SK-N-SH (cell line): ENCODE results near the gene PRKCA. TPM values are rescaled to one million over a fixed set of nuclear protein-coding genes. Genes with fewer than 3 reads are reported as not detected.

Experiments
- CTCF ChIA-PET: fragments of 300-600, 350-600 bp; formaldehyde crosslinking; extraction: SDS; loops from one replicate; lab custom pipeline; 2021; lab: Yijun Ruan, JAX
- POLR2A ChIA-PET: fragments of 350-600 bp; sonication (Branson Sonifier 250); formaldehyde crosslinking; extraction: SDS; loops from one replicate; lab custom pipeline; 2020; ENCODE audit warnings: antibody characterized with exemption, inconsistent platforms; lab: Yijun Ruan, JAX
- DNase-seq: peaks from one replicate; pipeline ENCODE4 v3.0.0; 2012
- H2AFZ ChIP-seq: fragments of 200-600 bp; sonication (generic); 2 replicates; pipeline ENCODE4 v1.8.1; 2016; ENCODE audit warnings: antibody characterized with exemption, mild to moderate bottlenecking, low read depth
- H3F3A ChIP-seq: fragments of 200-600 bp; sonication (generic); replicated peaks from 2 replicates; pipeline ENCODE3; 2016; ENCODE audit warnings: antibody characterized with exemption, mild to moderate bottlenecking; ENCODE audit not compliant: insufficient read depth
- H3K27ac ChIP-seq, 2 experiments: fragments of 200-500 bp in 1 of 2; fragments of 200-600 bp in 1 of 2; sonication (Bioruptor generic) in 1 of 2; sonication (generic), shearing (Covaris generic) in 1 of 2; 2 replicates each; pipeline versions ENCODE4 v1.5.1 to v1.6.1; 2014 to 2016; ENCODE audit warnings: low read depth in 2 of 2, inconsistent platforms in 1 of 2, low read length in 1 of 2, mild to moderate bottlenecking in 1 of 2, mixed read lengths in 1 of 2
- H3K27me3 ChIP-seq: fragments of 200-600 bp; sonication (generic), shearing (Covaris generic); 2 replicates; pipeline ENCODE4 v1.6.1; 2016; ENCODE audit warnings: mixed run types; ENCODE audit not compliant: insufficient read depth
- H3K36me3 ChIP-seq, 2 experiments: fragments of 200-500 bp in 1 of 2; fragments of 200-600 bp in 1 of 2; sonication (Bioruptor generic) in 1 of 2; sonication (generic) in 1 of 2; replicated peaks in 1 of 2; 2 replicates each; pipeline versions ENCODE3 to v1.5.1; 2014 to 2016; ENCODE audit warnings: low read length in 1 of 2, mild to moderate bottlenecking in 1 of 2; ENCODE audit not compliant: insufficient read depth in 2 of 2, control insufficient read depth in 1 of 2
- H3K4me1 ChIP-seq, 2 experiments: fragments of 200-500 bp in 1 of 2; fragments of 200-600 bp in 1 of 2; sonication (Bioruptor generic) in 1 of 2; sonication (generic), shearing (Covaris generic) in 1 of 2; 2 replicates each; pipeline versions ENCODE4 v1.5.1 to v1.6.1; 2014 to 2016; ENCODE audit warnings: low read depth in 1 of 2, low read length in 1 of 2, mixed run types in 1 of 2; ENCODE audit not compliant: insufficient read depth in 2 of 2, control insufficient read depth in 1 of 2
- H3K4me2 ChIP-seq: fragments of 200-600 bp; sonication (generic), shearing (Covaris generic); 2 replicates; pipeline ENCODE4 v1.6.1; 2017; ENCODE audit warnings: mixed run types
- H3K4me3 ChIP-seq, 2 experiments: fragments of 200-500 bp in 1 of 2; fragments of 200-600 bp in 1 of 2; sonication (Bioruptor generic) in 1 of 2; sonication (generic), shearing (Covaris generic) in 1 of 2; 2 replicates each; pipeline versions ENCODE4 v1.5.1 to v1.8.1; 2014 to 2016; ENCODE audit warnings: low read depth in 2 of 2, inconsistent platforms in 1 of 2, low read length in 1 of 2, mild to moderate bottlenecking in 1 of 2, mixed read lengths in 1 of 2, moderate library complexity in 1 of 2
- H3K79me2 ChIP-seq: fragments of 200-600 bp; sonication (generic); 2 replicates; pipeline ENCODE4 v1.8.1; 2017; ENCODE audit warnings: mild to moderate bottlenecking; ENCODE audit not compliant: insufficient read depth
- H3K9ac ChIP-seq: fragments of 200-600 bp; sonication (generic); 2 replicates; pipeline ENCODE4 v1.6.1; 2017; ENCODE audit warnings: mixed run types
- H3K9me2 ChIP-seq: fragments of 200-600 bp; sonication (generic); 2 replicates; pipeline ENCODE4 v1.6.1; 2017; ENCODE audit warnings: mixed run types
- H3K9me3 ChIP-seq: fragments of 200-600 bp; sonication (generic); 2 replicates; pipeline ENCODE4 v1.6.1; 2017; ENCODE audit warnings: mixed run types, mild to moderate bottlenecking, moderate library complexity
- H4K20me1 ChIP-seq: fragments of 200-600 bp; sonication (generic); 2 replicates; pipeline ENCODE4 v1.6.1; 2017; ENCODE audit warnings: mild to moderate bottlenecking, mixed run types; ENCODE audit not compliant: insufficient read depth
- ELF1 ChIP-seq: IDR thresholded peaks from 2 replicates; pipeline ENCODE4 v1.4.0; 2012
- EZH2phosphoT487 ChIP-seq: fragments of 200-600 bp; sonication (generic); IDR thresholded peaks from 2 replicates; pipeline ENCODE4 v1.6.1; 2017; ENCODE audit warnings: low read depth, mixed run types, mild to moderate bottlenecking, antibody characterized with exemption, moderate library complexity, borderline replicate concordance
- FOSL2 ChIP-seq: IDR thresholded peaks from 2 replicates; pipeline ENCODE4 v1.4.0; 2012; ENCODE audit warnings: low read depth, mild to moderate bottlenecking, moderate library complexity, borderline replicate concordance
- FOXJ3 ChIP-seq: sonication (generic); formaldehyde crosslinking; IDR thresholded peaks from 2 replicates; pipeline ENCODE4 v1.5.1; 2020; ENCODE audit warnings: mild to moderate bottlenecking, missing genetic modification reagents
- FOXM1 ChIP-seq: IDR thresholded peaks from 2 replicates; pipeline ENCODE4 v1.4.0; 2012; ENCODE audit warnings: low read depth, mild to moderate bottlenecking
- GABPA ChIP-seq: IDR thresholded peaks from 2 replicates; pipeline ENCODE4 v1.4.0; 2012; ENCODE audit warnings: low read depth, mild to moderate bottlenecking
- GATA2 ChIP-seq: sonication (generic); formaldehyde crosslinking; IDR thresholded peaks from 2 replicates; pipeline ENCODE4 v1.5.0; 2020; ENCODE audit warnings: mild to moderate bottlenecking, missing genetic modification reagents
- NFIC ChIP-seq: IDR thresholded peaks from 2 replicates; pipeline ENCODE4 v1.4.0; 2012; ENCODE audit warnings: borderline replicate concordance
- SIN3A ChIP-seq: IDR thresholded peaks from 2 replicates; pipeline ENCODE4 v1.6.1; 2012; ENCODE audit warnings: low read depth, mild to moderate bottlenecking, low read length, moderate library complexity, borderline replicate concordance
- SMC3 ChIP-seq: IDR thresholded peaks from 2 replicates; pipeline ENCODE4 v1.6.1; 2012; ENCODE audit warnings: low read depth, low read length, improper control_type of control experiment
- TAF1 ChIP-seq: IDR thresholded peaks from 2 replicates; pipeline ENCODE4 v1.6.1; 2012; ENCODE audit warnings: low read depth, mild to moderate bottlenecking, low read length, moderate library complexity, borderline replicate concordance
- TCF12 ChIP-seq: IDR thresholded peaks from 2 replicates; pipeline ENCODE4 v1.4.0; 2012
- TEAD4 ChIP-seq: IDR thresholded peaks from 2 replicates; pipeline ENCODE4 v1.4.0; 2012; ENCODE audit warnings: mild to moderate bottlenecking, borderline replicate concordance; ENCODE audit not compliant: insufficient read depth
- WGBS: methylation state at CpG from one replicate; pipeline ENCODE4 v1.1.6; 2017; ENCODE audit warnings: low lambda C conversion rate; 5-methylcytosine and 5-hydroxymethylcytosine counted together
- polyA plus RNA-seq, 3 experiments: library from polyadenylated mRNA; depleted of rRNA; stranded (reverse); fragments of >200 nt; gene quantifications; 2 replicates each; pipeline ENCODE4 v1.2.3, GENCODE V29; 2012
- TF ChIP-seq, protein P1 (sequence below): fragments of 150-350 bp; IDR thresholded peaks from 2 replicates; pipeline ENCODE4 v1.6.1; 2017; ENCODE audit warnings: antibody characterized with exemption, low read length, low read depth, borderline replicate concordance
- TF ChIP-seq, protein P2 (sequence below): IDR thresholded peaks from 2 replicates; pipeline ENCODE4; 2012
- TF ChIP-seq, protein P3 (sequence below): IDR thresholded peaks from 2 replicates; pipeline ENCODE4 v1.4.0; 2012; ENCODE audit warnings: low read depth, borderline replicate concordance
- TF ChIP-seq, protein P4 (sequence below): IDR thresholded peaks from 2 replicates; pipeline ENCODE4 v1.4.0; 2012; ENCODE audit warnings: low read depth
- TF ChIP-seq, protein P5 (sequence below): IDR thresholded peaks from 2 replicates; pipeline ENCODE4 v1.4.0; 2012; ENCODE audit warnings: low read depth, borderline replicate concordance
- TF ChIP-seq, protein P6 (sequence below): fragments of 200-600 bp; sonication (generic); IDR thresholded peaks from 2 replicates; pipeline ENCODE4 v1.6.1; 2017; ENCODE audit warnings: antibody characterized with exemption, mild to moderate bottlenecking, moderate library complexity

PRKCA gene
- polyA plus RNA-seq, 1 of the 3 experiments (the other 2 are of a cell fraction): 108 TPM

DNA sequence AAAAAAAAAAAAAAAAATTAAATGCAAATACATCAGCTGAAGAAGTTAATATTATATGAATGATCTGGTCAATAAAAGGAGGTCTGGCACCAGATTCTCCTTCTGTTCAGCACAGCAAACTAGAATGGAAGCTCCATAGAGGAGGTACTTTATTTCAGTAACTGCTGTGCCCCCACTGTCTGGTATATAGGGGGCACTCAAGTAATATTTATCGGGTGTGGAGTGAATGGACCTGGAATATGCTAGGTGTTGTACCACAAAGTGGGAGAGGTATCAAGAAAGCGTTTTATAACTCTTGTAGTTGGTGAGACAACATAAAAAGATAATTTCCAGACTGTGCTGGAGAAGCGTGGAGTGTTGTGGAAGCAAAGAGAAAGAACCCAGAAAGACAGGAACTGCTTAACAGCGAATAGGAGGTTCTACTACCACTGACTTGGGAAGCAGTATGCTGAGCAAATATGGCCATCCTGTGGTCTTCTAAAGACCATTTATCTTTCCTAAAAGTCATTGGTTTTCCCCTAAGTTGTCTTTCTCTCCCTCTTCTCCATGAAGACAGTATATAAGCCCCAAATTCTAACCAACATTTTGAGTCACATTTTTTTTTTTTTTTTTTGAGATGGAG is 12.2 kb upstream of the PRKCA start (continued):
- TF ChIP-seq, protein P1, sequence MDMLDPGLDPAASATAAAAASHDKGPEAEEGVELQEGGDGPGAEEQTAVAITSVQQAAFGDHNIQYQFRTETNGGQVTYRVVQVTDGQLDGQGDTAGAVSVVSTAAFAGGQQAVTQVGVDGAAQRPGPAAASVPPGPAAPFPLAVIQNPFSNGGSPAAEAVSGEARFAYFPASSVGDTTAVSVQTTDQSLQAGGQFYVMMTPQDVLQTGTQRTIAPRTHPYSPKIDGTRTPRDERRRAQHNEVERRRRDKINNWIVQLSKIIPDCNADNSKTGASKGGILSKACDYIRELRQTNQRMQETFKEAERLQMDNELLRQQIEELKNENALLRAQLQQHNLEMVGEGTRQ: no peak
- TF ChIP-seq TEAD4 (no peak), FOXJ3 (CRISPR knock-in tag) (no peak), FOXM1 (no peak)

DNA sequence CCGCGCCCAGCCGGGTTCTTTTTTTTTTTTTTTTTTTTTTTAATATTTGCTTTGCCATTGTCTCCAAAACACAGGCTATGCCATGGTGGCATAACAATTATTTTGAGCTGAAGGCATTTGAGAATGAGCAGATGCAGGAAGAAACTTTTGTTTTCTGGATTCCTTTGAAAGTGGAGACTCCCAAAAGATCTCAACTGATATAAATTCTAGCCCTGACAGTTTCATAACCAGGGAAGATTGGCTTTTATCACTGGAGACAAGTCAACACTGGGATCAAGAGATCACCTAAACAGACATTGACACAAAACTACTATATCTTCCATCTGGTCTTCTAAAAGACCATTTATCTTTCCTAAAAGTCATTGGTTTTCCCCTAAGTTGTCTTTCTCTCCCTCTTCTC is 10.1 kb upstream of the PRKCA start:
- no peaks in the 10 kb centered on the region for H3K79me2 ChIP-seq
- ChIA-PET POLR2A (no interaction called here), CTCF (interaction anchor here (1.5 kb wide), 1 partner anchor 10 kb away, joined by 4 read pairs; no protein-coding TSS in a partner anchor)
- H3K4me2 ChIP-seq: no peak overlapping the region
- H3K27me3 ChIP-seq: no peaks in the 10 kb centered on the region
- 98% methylated on average over 3 of the region's 3 CpGs for WGBS
- H4K20me1 ChIP-seq: no peaks in the 10 kb centered on the region
- H3K4me1 ChIP-seq: no peaks in the 10 kb centered on the region
- no peaks in the 10 kb centered on the region for H3F3A ChIP-seq
- no peak for DNase-seq
- no peaks in the 10 kb centered on the region for H3K36me3 ChIP-seq
- no peak overlapping the region for H3K27ac ChIP-seq
- H3K9me3 ChIP-seq: no peaks in the 10 kb centered on the region
- H3K9ac ChIP-seq: no peak overlapping the region
- TF ChIP-seq FOXJ3 (CRISPR knock-in tag): no peak
- TF ChIP-seq, protein P2, sequence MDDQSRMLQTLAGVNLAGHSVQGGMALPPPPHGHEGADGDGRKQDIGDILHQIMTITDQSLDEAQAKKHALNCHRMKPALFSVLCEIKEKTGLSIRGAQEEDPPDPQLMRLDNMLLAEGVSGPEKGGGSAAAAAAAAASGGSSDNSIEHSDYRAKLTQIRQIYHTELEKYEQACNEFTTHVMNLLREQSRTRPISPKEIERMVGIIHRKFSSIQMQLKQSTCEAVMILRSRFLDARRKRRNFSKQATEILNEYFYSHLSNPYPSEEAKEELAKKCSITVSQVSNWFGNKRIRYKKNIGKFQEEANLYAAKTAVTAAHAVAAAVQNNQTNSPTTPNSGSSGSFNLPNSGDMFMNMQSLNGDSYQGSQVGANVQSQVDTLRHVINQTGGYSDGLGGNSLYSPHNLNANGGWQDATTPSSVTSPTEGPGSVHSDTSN: peak; percentile 36
- TF ChIP-seq TCF12: peak; percentile 56
- H2AFZ ChIP-seq: no peak overlapping the region
- H3K9me2 ChIP-seq: no peaks in the 10 kb centered on the region
- H3K4me3 ChIP-seq: no peak overlapping the region

DNA sequence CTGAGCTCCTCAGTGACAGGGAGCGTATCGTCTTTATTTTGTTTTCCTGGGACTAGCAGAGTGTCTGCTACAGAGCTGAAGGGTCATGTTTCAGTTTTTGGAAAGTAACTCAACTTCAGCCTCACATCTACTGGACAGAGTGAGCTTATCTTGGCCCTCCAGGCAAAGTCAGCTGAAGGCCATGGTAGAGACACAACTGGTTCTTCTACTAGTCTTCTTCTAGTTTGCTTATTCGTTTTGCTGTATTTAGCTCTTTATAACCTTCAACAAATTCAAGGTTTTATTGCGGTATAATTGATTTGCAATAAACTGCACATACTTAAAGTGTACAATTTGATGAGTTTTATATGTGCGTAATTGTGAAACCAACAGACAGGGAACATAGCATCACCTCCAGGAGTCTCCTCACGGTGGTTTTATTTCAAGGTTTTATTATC is 6.1 kb upstream of the PRKCA start:
- Histone ChIP-seq H3K27ac (no peak overlapping the region), H3K9me3 (no peaks in the 10 kb centered on the region), H3K4me1 (peaks cover under 1 to 2% of the 10 kb centered on the region in 2 experiments; a peak in 2 of 4 replicates), H3F3A (peaks cover 4% of the 10 kb centered on the region), H3K79me2 (peaks cover 12% of the 10 kb centered on the region; the same call in 1 of the 2 replicates), H4K20me1 (no peaks in the 10 kb centered on the region), H3K36me3 (no peaks in the 10 kb centered on the region), H2AFZ (no peak overlapping the region), H3K4me2 (no peak overlapping the region), H3K27me3 (no peaks in the 10 kb centered on the region), H3K4me3 (no peak overlapping the region), H3K9me2 (no peaks in the 10 kb centered on the region), H3K9ac (no peak overlapping the region)
- ChIA-PET CTCF (interaction anchor here (1.0 kb wide), 1 partner anchor 329 kb away, joined by 3 read pairs; no protein-coding TSS in a partner anchor), POLR2A (no interaction called here)
- no peak for DNase-seq
- WGBS: 95% methylated on average over 6 of the region's 6 CpGs
- TF ChIP-seq NFIC (no peak), GATA2 (no peak), FOSL2 (no peak), GABPA (no peak), EZH2phosphoT487 (no peak), SIN3A (no peak), FOXJ3 (CRISPR knock-in tag) (no peak), TAF1 (no peak), SMC3 (no peak), ELF1 (no peak)
- TF ChIP-seq, protein P3, sequence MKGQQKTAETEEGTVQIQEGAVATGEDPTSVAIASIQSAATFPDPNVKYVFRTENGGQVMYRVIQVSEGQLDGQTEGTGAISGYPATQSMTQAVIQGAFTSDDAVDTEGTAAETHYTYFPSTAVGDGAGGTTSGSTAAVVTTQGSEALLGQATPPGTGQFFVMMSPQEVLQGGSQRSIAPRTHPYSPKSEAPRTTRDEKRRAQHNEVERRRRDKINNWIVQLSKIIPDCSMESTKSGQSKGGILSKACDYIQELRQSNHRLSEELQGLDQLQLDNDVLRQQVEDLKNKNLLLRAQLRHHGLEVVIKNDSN: no peak
- TF ChIP-seq, protein P4, sequence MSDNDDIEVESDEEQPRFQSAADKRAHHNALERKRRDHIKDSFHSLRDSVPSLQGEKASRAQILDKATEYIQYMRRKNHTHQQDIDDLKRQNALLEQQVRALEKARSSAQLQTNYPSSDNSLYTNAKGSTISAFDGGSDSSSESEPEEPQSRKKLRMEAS: no peak
- TF ChIP-seq, protein P5, sequence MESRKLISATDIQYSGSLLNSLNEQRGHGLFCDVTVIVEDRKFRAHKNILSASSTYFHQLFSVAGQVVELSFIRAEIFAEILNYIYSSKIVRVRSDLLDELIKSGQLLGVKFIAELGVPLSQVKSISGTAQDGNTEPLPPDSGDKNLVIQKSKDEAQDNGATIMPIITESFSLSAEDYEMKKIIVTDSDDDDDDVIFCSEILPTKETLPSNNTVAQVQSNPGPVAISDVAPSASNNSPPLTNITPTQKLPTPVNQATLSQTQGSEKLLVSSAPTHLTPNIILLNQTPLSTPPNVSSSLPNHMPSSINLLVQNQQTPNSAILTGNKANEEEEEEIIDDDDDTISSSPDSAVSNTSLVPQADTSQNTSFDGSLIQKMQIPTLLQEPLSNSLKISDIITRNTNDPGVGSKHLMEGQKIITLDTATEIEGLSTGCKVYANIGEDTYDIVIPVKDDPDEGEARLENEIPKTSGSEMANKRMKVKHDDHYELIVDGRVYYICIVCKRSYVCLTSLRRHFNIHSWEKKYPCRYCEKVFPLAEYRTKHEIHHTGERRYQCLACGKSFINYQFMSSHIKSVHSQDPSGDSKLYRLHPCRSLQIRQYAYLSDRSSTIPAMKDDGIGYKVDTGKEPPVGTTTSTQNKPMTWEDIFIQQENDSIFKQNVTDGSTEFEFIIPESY: no peak
- TF ChIP-seq, protein P6, sequence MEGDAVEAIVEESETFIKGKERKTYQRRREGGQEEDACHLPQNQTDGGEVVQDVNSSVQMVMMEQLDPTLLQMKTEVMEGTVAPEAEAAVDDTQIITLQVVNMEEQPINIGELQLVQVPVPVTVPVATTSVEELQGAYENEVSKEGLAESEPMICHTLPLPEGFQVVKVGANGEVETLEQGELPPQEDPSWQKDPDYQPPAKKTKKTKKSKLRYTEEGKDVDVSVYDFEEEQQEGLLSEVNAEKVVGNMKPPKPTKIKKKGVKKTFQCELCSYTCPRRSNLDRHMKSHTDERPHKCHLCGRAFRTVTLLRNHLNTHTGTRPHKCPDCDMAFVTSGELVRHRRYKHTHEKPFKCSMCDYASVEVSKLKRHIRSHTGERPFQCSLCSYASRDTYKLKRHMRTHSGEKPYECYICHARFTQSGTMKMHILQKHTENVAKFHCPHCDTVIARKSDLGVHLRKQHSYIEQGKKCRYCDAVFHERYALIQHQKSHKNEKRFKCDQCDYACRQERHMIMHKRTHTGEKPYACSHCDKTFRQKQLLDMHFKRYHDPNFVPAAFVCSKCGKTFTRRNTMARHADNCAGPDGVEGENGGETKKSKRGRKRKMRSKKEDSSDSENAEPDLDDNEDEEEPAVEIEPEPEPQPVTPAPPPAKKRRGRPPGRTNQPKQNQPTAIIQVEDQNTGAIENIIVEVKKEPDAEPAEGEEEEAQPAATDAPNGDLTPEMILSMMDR: no peak
